Esophagus muscularis mucosa (tissue), 4 donors: ENCODE data around the gene ERBB4.

Source experiments
- CTCF ChIP-seq, 3 experiments: fragments of 200-600 bp in 2 of 3; fragments of 450-650 bp in 1 of 3; sonication (generic) in 2 of 3; IDR thresholded peaks; one replicate each; pipeline ENCODE4 v1.5.1; 2017 to 2019; ENCODE audit warnings: antibody characterized with exemption in 3 of 3, mild to moderate bottlenecking in 2 of 3, moderate library complexity in 1 of 3
- EP300 ChIP-seq: sonication (generic); formaldehyde crosslinking; IDR thresholded peaks from one replicate; pipeline ENCODE4 v1.6.1; 2017; ENCODE audit warnings: antibody characterized with exemption
- POLR2A ChIP-seq: fragments of 450-650 bp; IDR thresholded peaks from one replicate; pipeline ENCODE4 v1.6.1; 2017; ENCODE audit warnings: antibody characterized with exemption, moderate library complexity, mild to moderate bottlenecking, low read depth
- POLR2AphosphoS5 ChIP-seq, 2 donors: sonication (generic); formaldehyde crosslinking; IDR thresholded peaks; one replicate each; pipeline ENCODE4 v1.6.1; 2017; ENCODE audit warnings: antibody characterized with exemption in 2 of 2

GRCh38 chr2:212193056-212193455, 345.5 kb downstream of the ERBB4 start:
- TF ChIP-seq EP300 (no peak), CTCF (IDR thresholded peaks at IDR 0.05) (no peak), POLR2AphosphoS5 (IDR thresholded peaks at IDR 0.05) (no peak), POLR2A (no peak)
